Activated CD4-positive, alpha-beta T cell treated with anti-CD3 and anti-CD28 coated beads, Interleukin-2, amount 50 U/mL, for 48 hours (primary cell): Measurements from ENCODE around the gene ZNF236.

Experiments
- DNase-seq, 2 experiments: peaks; one replicate each; pipeline ENCODE4 v3.0.0-alpha.2; 2020

Gene ZNF236

DNA sequence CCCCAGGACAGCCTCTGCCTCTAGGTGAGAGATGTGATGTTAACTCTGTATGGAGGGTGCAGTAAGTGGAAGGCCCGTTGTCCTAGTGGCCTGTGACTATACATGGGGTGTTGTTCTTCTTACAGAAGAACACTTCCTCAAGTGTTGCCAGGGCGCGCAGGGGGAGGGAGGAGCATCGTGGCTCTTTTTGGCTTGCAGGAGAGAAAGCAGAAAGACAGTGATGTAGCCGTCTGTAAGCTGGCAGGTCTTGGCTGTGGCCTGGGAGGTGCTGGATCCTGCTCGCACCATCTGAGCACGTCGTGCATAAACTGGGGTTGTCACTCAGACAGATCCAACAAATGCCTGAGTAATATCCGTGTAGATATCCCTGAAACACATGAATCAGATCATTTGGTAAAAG lies 44.3 kb downstream of the ZNF236 start:
- no peak for DNase-seq

DNA sequence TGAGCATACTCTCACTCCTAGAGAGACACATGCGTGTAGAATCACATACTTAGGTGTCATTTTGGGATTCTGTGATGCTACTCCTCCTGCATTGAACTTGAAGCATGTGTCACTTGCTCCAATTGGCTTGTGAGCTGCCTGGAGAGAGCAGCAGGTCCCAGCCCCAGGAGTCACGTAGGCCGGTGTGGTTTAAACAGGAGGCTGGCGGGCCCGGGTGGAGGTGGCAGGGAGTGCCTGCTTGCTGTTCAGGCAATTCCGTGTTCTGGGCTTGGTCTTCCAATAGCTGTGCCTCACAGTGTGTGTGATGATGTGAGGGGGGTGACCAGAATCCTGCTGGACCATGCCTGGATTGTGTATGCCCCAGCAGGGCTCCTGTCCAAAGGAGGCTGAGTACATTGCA lies 51.0 kb downstream of the ZNF236 start:
- no peak for DNase-seq

DNA sequence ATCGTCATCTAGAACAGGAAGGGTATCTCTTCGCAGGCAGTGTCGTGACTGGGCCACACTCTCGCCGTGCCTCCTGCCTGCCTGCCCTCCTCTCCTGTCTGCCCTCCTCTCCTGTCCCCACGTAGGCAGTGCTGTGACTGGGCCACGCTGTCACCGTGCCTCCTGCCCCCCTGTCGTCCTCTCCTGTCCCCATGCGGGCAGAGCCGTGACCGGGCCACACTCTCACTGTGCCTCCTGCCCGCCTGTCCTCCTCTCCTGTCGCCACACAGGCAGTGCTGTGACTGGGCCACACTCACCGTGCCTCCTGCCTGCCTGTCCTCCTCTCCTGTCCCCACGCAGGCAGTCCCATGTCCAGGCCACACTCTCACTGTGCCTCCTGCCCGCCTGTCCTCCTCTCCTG lies 51.4 kb downstream of the ZNF236 start:
- DNase-seq: no peak

DNA sequence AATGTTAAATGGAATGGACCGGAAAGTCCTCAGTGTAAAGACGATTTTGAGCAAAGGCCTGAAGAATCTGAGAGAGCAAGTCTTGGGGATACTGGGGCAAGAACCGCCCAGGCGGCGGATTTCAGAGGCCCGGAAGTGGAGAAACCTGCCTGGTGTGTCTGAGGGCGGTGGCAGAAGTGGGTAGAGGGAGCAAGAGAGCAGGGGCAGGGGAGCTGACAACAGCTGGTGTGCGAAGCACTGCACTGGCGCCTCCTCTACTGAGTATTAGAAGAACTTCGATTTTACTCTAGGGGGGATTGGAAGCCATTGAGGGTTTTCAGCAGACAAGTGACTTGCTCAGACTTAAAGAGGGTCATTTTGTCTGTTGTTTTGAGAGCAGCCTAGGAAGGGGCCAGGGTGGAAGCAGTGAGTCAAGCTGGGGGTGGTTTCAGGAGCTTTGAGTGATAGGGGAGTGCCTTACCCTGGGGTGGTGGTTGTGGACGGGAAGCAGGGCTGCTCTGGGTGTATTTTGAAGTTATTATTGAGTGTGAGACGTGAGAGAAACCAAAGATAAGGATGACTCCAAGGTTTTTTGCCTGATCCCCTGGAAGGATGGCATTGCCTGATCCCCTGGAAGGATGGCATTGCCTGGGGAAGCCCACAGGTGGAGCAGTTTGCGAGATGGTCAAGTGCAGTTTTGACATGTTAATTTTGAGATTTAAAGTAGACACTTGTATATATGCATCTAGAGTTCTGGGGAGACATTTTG lies 52.5 kb downstream of the ZNF236 start:
- peak; percentile 56 to 64 for DNase-seq

DNA sequence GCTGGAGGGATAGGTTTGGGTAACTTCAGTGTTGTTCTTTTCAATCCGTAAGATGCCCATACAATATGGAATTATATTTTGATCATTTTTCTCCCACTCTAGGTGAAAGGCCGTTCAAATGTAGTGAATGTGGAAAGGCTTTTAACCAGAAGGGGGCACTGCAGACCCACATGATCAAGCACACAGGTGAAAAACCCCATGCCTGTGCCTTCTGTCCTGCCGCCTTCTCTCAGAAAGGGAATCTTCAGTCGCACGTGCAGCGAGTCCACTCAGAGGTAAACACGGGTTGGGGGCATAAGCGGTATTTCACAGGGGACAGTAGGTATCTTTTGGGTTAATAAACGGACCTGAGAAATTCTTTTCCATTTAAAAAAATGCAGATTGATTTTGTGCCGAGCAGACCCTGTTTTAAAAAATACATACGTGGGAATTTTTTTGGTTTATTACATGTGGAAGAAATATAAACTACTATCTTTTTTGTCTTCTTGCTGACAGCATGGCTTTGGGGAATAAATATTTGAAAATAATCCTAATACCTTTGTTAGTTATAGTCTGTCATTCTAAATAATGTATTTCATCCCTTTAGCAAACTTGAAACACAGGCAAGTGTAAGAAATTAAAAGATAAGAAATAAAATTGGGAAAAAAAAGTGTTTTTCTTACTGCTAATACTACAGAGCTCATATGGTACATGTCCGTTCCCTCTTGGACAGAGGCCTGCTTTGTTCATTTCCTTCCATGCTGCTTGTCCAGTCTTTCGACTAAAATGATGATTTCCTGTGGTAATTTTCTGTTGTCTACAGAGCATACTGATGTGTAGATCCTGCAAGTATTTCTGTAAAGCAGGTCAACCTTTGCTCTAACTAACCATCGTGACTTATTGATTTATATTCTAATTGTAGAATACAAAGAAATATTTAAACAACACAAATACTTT lies 53.3 kb downstream of the ZNF236 start:
- DNase-seq: peak; percentile 46 to 57

- no peak for DNase-seq
Observed at GRCh38 chr18:76878426-76878825, 56.1 kb downstream of the ZNF236 start.

DNA sequence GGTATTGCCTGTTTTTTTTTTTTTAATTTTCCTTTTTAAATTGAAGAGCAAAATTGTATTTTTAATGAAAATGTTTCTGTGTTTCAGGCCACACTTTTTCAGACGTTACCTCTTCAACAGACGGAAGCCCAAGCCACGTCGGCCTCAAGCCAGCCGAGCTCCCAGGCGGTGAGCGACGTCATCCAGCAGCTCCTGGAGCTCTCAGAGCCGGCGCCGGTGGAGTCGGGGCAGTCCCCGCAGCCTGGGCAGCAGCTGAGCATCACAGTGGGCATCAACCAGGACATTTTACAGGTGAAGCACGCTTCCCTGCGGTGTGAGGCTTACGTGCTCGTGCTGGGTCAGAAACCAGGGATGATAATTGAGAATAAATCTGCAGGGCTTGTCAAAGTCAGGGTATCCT lies 57.7 kb downstream of the ZNF236 start:
- no peak for DNase-seq

- DNase-seq: no peak
Observed at GRCh38 chr18:76881744-76882143, 59.4 kb downstream of the ZNF236 start.

- DNase-seq: no peak
Observed at GRCh38 chr18:76882146-76882545, 59.8 kb downstream of the ZNF236 start.

DNA sequence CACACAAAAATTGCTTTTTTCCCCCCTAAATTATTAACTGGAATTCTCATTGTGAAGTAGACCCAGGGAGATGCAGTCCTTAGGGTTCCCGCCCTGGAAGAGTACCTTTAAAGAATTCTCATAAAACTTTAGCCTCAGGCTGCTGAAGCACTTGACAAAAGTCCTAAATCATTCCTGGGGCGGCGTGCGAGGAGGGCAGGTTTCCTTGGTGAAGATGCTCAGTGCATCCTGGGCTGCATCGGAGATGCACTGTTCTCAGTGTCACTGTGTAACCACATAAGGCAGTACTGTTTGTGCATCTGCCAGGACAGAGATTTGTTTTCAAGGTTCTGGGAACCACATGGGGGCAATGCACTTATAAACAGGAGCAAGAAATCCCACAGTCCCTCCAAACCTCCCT lies 62.6 kb downstream of the ZNF236 start:
- DNase-seq: no peak

DNA sequence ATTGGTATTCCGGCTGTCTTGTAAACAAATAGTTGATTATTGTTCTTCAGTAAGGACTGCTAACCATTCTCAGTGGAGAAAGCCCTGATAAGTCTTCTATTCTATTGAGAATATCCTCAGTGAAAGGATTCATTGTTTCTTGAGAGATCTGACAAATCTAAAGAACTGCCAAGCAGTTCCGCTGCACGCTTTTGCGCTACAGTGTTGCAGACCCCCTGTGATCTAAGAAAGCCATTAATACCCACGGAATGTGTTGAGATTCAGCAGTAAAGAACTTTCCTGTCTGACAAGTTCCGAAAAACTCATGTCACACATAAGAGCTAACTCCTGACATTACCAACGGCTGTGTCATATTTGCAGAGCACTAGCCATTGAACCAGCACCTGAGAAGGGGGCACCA lies 63.8 kb downstream of the ZNF236 start:
- no peak for DNase-seq

GRCh38 chr18:76889091-76889699 lies 66.8 kb downstream of the ZNF236 start:
- no peak for DNase-seq

GRCh38 chr18:76892832-76893231 lies 70.5 kb downstream of the ZNF236 start:
- no peak for DNase-seq

- no peak for DNase-seq
Observed at GRCh38 chr18:76894566-76895346, 72.4 kb downstream of the ZNF236 start.

GRCh38 chr18:76895498-76895897 lies 73.1 kb downstream of the ZNF236 start:
- no peak for DNase-seq

- DNase-seq: no peak
Observed at GRCh38 chr18:76896677-76897076, 74.3 kb downstream of the ZNF236 start.

DNA sequence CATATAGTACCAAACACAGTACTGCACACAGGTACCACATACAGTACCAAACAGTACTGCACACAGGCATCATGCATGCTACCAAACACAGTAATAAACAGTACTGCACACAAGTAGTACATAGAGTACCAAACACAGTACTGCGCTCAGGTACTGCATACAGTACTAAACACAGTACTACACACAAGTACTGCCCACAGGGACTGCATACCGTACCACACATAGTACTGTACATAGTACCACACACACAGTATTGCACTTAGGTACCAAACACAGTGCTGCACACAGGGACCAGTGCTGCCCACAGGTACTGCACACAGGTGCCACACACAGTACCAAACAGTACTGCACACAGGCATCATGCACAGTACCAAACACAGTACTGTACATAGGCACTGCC lies 74.9 kb downstream of the ZNF236 start:
- DNase-seq: no peak

- no peak for DNase-seq
Observed at GRCh38 chr18:76903386-76903785, 81.0 kb downstream of the ZNF236 start.

- DNase-seq: no peak
Observed at GRCh38 chr18:76905821-76906220, 83.5 kb downstream of the ZNF236 start.

GRCh38 chr18:76908277-76908676 lies 85.9 kb downstream of the ZNF236 start:
- DNase-seq: no peak

DNA sequence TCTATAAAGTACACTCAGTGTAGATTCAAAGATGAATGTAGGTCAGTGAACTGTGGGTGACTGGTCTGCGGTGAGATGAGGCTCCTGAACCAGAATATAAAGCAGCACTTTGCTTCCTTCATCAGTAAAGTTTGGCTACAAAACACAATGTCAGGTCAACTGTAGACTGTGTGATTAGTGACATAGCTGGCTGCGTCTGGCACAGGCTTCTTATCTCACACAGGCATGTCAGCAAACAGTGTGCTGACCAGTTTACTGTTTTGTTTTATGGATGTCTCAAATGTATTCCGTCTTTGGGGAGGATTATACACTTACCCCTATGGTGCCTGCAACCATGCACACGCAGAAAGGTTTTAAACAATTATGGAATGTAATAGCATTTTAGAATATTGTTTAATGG lies 87.1 kb downstream of the ZNF236 start:
- DNase-seq: no peak

- no peak for DNase-seq
Observed at GRCh38 chr18:76911440-76911839, 89.1 kb downstream of the ZNF236 start.

DNA sequence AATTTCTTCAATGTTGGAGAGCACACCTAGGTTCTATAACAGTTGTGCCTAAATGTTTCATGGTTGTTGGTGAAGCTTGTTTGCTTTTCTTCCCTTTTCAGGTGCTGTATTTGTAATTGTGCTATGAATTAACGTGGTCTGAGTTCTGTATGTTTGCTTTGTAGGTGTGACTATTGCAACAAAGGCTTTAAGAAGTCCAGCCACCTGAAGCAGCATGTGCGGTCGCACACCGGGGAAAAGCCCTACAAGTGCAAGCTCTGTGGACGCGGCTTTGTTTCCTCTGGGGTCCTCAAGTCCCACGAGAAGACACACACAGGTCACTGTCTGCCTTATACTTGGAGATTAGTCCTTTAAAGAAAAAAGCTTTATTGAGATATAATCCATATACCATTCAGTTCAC lies 91.2 kb downstream of the ZNF236 start:
- no peak for DNase-seq
